ENCODE measurements around the gene ACSL1.

Gene ACSL1

GRCh38 chr4:184818216-184818564 is 7.6 kb downstream of the ACSL1 start:
- Histone ChIP-seq H3K27ac (peak overlapping the region in 1 of 2 donors; percentile 52), H3K4me3 (no peak overlapping the region)
- TF ChIP-seq, protein P1, sequence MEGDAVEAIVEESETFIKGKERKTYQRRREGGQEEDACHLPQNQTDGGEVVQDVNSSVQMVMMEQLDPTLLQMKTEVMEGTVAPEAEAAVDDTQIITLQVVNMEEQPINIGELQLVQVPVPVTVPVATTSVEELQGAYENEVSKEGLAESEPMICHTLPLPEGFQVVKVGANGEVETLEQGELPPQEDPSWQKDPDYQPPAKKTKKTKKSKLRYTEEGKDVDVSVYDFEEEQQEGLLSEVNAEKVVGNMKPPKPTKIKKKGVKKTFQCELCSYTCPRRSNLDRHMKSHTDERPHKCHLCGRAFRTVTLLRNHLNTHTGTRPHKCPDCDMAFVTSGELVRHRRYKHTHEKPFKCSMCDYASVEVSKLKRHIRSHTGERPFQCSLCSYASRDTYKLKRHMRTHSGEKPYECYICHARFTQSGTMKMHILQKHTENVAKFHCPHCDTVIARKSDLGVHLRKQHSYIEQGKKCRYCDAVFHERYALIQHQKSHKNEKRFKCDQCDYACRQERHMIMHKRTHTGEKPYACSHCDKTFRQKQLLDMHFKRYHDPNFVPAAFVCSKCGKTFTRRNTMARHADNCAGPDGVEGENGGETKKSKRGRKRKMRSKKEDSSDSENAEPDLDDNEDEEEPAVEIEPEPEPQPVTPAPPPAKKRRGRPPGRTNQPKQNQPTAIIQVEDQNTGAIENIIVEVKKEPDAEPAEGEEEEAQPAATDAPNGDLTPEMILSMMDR (IDR thresholded peaks at IDR 0.05): no peak
- no peak for DNase-seq (ENCODE audit: low spot score)

GRCh38 chr4:184817494-184818215 is 8.1 kb downstream of the ACSL1 start:
- Histone ChIP-seq H3K4me3 (no peak overlapping the region), H3K27ac (peak overlapping the region in 1 of 2 donors; percentile 52)
- TF ChIP-seq, protein P1 (IDR thresholded peaks at IDR 0.05): no peak
- no peak for DNase-seq (ENCODE audit: low spot score)

GRCh38 chr4:184816962-184817361 is 8.8 kb downstream of the ACSL1 start:
- no peak overlapping the region for H3K27ac ChIP-seq
- TF ChIP-seq, protein P1 (IDR thresholded peaks at IDR 0.05): no peak
- no peak for DNase-seq (ENCODE audit: low spot score)
- no peak overlapping the region for H3K4me3 ChIP-seq

GRCh38 chr4:184815046-184815877 is 10.5 kb downstream of the ACSL1 start:
- TF ChIP-seq, protein P1 (IDR thresholded peaks at IDR 0.05): no peak
- no peak for DNase-seq (ENCODE audit: low spot score)
- Histone ChIP-seq H3K4me3 (peak overlapping the region; percentile 36), H3K27ac (peak overlapping the region; percentile 11 to 63)

DNA sequence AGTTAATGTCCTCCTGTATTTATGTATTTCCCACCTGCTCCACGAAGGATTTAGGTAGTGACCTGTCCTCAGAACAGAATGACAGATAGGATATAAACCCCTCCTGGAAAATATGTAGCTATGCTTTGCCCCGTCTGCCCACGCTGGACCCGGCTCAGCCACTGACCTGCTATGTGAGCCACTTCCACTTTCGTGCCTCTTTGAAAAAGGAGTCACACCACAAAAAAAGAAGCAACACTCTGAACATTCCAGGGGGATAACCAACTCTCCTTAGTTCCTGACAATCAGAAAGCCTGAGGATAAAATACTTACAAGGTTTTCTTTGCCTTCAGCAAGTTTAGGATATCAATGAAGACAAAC is 11.1 kb downstream of the ACSL1 start:
- TF ChIP-seq, protein P1 (IDR thresholded peaks at IDR 0.05): no peak
- Histone ChIP-seq H3K27ac (peak overlapping the region; percentile 11 to 63), H3K4me3 (peak overlapping the region; percentile 36)
- no peak for DNase-seq (ENCODE audit: low spot score)

GRCh38 chr4:184812651-184813181 is 13.1 kb downstream of the ACSL1 start:
- H3K27ac ChIP-seq: peak overlapping the region in 1 of 2 donors; percentile 72
- peak overlapping the region; percentile 15 for H3K4me3 ChIP-seq
- TF ChIP-seq, protein P1 (IDR thresholded peaks at IDR 0.05): no peak
- DNase-seq (ENCODE audit: low spot score): no peak
